Fibroblast of lung (primary cell): Measurements from ENCODE around the gene DNAJC17. TPM values are rescaled to one million over a fixed set of nuclear protein-coding genes. Genes with fewer than 3 reads are reported as not detected.
A peak's percentile ranks its signal among the peaks of the same experiment; 100 is the strongest.

Source experiments
- DNase-seq, 2 donors: peaks; one replicate each; pipeline versions ENCODE4 v3.0.0 to v3.0.0-alpha.2; 2010; ENCODE audit warnings: low read depth in 2 of 2
- H2AFZ ChIP-seq: 2 replicates; pipeline ENCODE4 v1.5.1; 2012; ENCODE audit warnings: low read length, control low read depth, inconsistent platforms
- H3K27ac ChIP-seq: 2 replicates; pipeline ENCODE4 v1.5.1; 2011; ENCODE audit warnings: low read length, control low read depth; ENCODE audit not compliant: insufficient read depth
- H3K27me3 ChIP-seq: 2 replicates; pipeline ENCODE4 v1.5.1; 2011; ENCODE audit warnings: mild to moderate bottlenecking, low read length; ENCODE audit not compliant: control insufficient read depth, insufficient read depth
- H3K36me3 ChIP-seq: 2 replicates; pipeline ENCODE4 v1.5.1; 2011; ENCODE audit warnings: low read length; ENCODE audit not compliant: control insufficient read depth, insufficient read depth
- H3K4me1 ChIP-seq: 2 replicates; pipeline ENCODE4 v1.5.1; 2011; ENCODE audit warnings: low read length; ENCODE audit not compliant: control insufficient read depth, insufficient read depth; ENCODE audit errors: extremely low read depth
- H3K4me2 ChIP-seq: 2 replicates; pipeline ENCODE4 v1.5.1; 2011; ENCODE audit warnings: low read length, control low read depth; ENCODE audit not compliant: insufficient read depth; ENCODE audit errors: extremely low read depth
- H3K4me3 ChIP-seq, 4 experiments: fragments of 200-600 bp in 1 of 4; sonication (generic) in 1 of 4; replicated peaks in 1 of 4; 2 replicates each; pipeline ENCODE4 v1.5.1; 2011 to 2016; ENCODE audit warnings: low read length in 4 of 4, low read depth in 3 of 4, mild to moderate bottlenecking in 3 of 4, control low read depth in 2 of 4, inconsistent platforms in 1 of 4, mixed read lengths in 1 of 4; ENCODE audit not compliant: insufficient read depth in 1 of 4; ENCODE audit errors: control extremely low read depth in 1 of 4
- H3K79me2 ChIP-seq: 2 replicates; pipeline ENCODE4 v1.5.1; 2012; ENCODE audit warnings: mild to moderate bottlenecking, low read length, inconsistent platforms; ENCODE audit not compliant: control insufficient read depth, insufficient read depth
- H3K9ac ChIP-seq: 2 replicates; pipeline ENCODE4 v1.5.1; 2011; ENCODE audit warnings: mild to moderate bottlenecking, low read length, control low read depth; ENCODE audit not compliant: insufficient read depth
- H3K9me3 ChIP-seq: 2 replicates; pipeline ENCODE4 v1.5.1; 2012; ENCODE audit warnings: low read depth, low read length; ENCODE audit not compliant: control insufficient read depth, insufficient read depth
- H4K20me1 ChIP-seq: 2 replicates; pipeline ENCODE4 v1.5.1; 2011; ENCODE audit warnings: low read length; ENCODE audit not compliant: control insufficient read depth, insufficient read depth; ENCODE audit errors: extremely low read depth
- CTCF ChIP-seq, 2 donors: IDR thresholded peaks in 1 of 2; conservative IDR thresholded peaks in 1 of 2; 1 replicate in 1 of 2; 2 replicates in 1 of 2; pipeline ENCODE4 v1.5.1; 2011 to 2012; ENCODE audit warnings: low read length in 2 of 2, control low read depth in 1 of 2, inconsistent platforms in 1 of 2, low read depth in 1 of 2, mild to moderate bottlenecking in 1 of 2
- EZH2 ChIP-seq: IDR thresholded peaks from 2 replicates; pipeline ENCODE4 v1.5.1; 2012; ENCODE audit warnings: low read length, control low read depth, mild to moderate bottlenecking; ENCODE audit errors: missing control alignments
- polyA plus RNA-seq, 2 donors: library from polyadenylated mRNA; depleted of rRNA in 1 of 2; stranded (reverse) in 1 of 2; unstranded in 1 of 2; fragments of >200 nt; gene quantifications; 2 replicates each; pipeline ENCODE4 v1.2.1, GENCODE V29; 2011 to 2012; ENCODE audit warnings: missing spikeins in 1 of 2
- total RNA-seq: library from RNA; depleted of rRNA; stranded (reverse); fragments of >200 nt; gene quantifications from 2 replicates; pipeline ENCODE4 v1.2.1, GENCODE V29; 2014

DNAJC17 gene
- total and polyA plus RNA-seq, 2 donors (not counting 1 experiment from before 2014, with no cell fraction given): 17.7 to 41.8 TPM

GRCh38 chr15:40815042-40815698 lies 7.9 kb upstream of the DNAJC17 start:
- Histone ChIP-seq H3K27me3 (no peaks in the 10 kb centered on the region), H3K9me3 (no peaks in the 10 kb centered on the region), H3K4me2 (no peak overlapping the region), H4K20me1 (no peaks in the 10 kb centered on the region), H3K27ac (no peak overlapping the region), H3K4me1 (no peaks in the 10 kb centered on the region), H3K79me2 (no peaks in the 10 kb centered on the region), H3K36me3 (peaks cover 8% of the 10 kb centered on the region), H3K4me3 (no peak overlapping the region), H3K9ac (no peak overlapping the region), H2AFZ (no peak overlapping the region)
- peak; percentile 11 to 19 for DNase-seq
- TF ChIP-seq EZH2: no peak
- no peak for TF ChIP-seq CTCF (conservative IDR thresholded peaks at IDR 0.05 in 1 of 2, IDR thresholded peaks at IDR 0.05 in 1 of 2; ENCODE audit: low read depth in 1 of 2, low read length in 2 of 2)

- Histone ChIP-seq H3K4me1 (no peaks in the 10 kb centered on the region), H4K20me1 (no peaks in the 10 kb centered on the region), H3K4me2 (no peak overlapping the region)
Observed at GRCh38 chr15:40812721-40813425, 5.6 kb upstream of the DNAJC17 start.

More at GRCh38 chr15:40812721-40813425, 5.6 kb upstream of the DNAJC17 start:
- Histone ChIP-seq H3K9ac (no peak overlapping the region), H3K36me3 (peaks cover 12% of the 10 kb centered on the region), H3K4me3 (no peak overlapping the region), H2AFZ (no peak overlapping the region), H3K9me3 (no peaks in the 10 kb centered on the region), H3K27me3 (no peaks in the 10 kb centered on the region), H3K27ac (no peak overlapping the region), H3K79me2 (peaks cover 2% of the 10 kb centered on the region)
- TF ChIP-seq CTCF (conservative IDR thresholded peaks at IDR 0.05 in 1 of 2, IDR thresholded peaks at IDR 0.05 in 1 of 2; ENCODE audit: low read depth in 1 of 2, low read length in 2 of 2) (no peak), EZH2 (no peak)
- no peak for DNase-seq
